Astrocyte of the hippocampus (primary cell): ENCODE data around the gene CALD1.

Experiments
- DNase-seq: peaks from one replicate; pipeline ENCODE4 v3.0.0; 2011; ENCODE audit warnings: low read depth, low spot score

Gene CALD1

GRCh38 chr7:134891696-134892678, 112.6 kb downstream of the CALD1 start:
- DNase-seq = peak; percentile 65

GRCh38 chr7:134892963-134893362, 113.5 kb downstream of the CALD1 start:
- DNase-seq = no peak

GRCh38 chr7:134893920-134894319, 114.5 kb downstream of the CALD1 start:
- DNase-seq = no peak

GRCh38 chr7:134894928-134895327, 115.5 kb downstream of the CALD1 start:
- no peak for DNase-seq

- no peak for DNase-seq
These were observed 116.6 kb downstream of the CALD1 start for GRCh38 chr7:134896073-134896472.

- DNase-seq = no peak
These were observed 118.5 kb downstream of the CALD1 start for GRCh38 chr7:134897936-134898335.

GRCh38 chr7:134899729-134900128, 120.3 kb downstream of the CALD1 start:
- DNase-seq = peak; percentile 51

GRCh38 chr7:134900166-134900982, 120.9 kb downstream of the CALD1 start:
- no peak for DNase-seq

- DNase-seq = no peak
These were observed 122.1 kb downstream of the CALD1 start for GRCh38 chr7:134901389-134902020.

- no peak for DNase-seq
These were observed 122.6 kb downstream of the CALD1 start for GRCh38 chr7:134902058-134902457.

GRCh38 chr7:134903073-134903790, 123.8 kb downstream of the CALD1 start:
- DNase-seq = peak; percentile 58

GRCh38 chr7:134905375-134905774, 125.9 kb downstream of the CALD1 start:
- peak; percentile 81 for DNase-seq

- no peak for DNase-seq
These were observed 127.6 kb downstream of the CALD1 start for GRCh38 chr7:134907000-134907399.

- peak; percentile 71 for DNase-seq
These were observed 128.2 kb downstream of the CALD1 start for GRCh38 chr7:134907639-134908038.

GRCh38 chr7:134908289-134908688, 128.9 kb downstream of the CALD1 start:
- no peak for DNase-seq

GRCh38 chr7:134910214-134910890, 130.9 kb downstream of the CALD1 start:
- no peak for DNase-seq

- no peak for DNase-seq
These were observed 131.5 kb downstream of the CALD1 start for GRCh38 chr7:134910968-134911367.

GRCh38 chr7:134916171-134916883, 136.9 kb downstream of the CALD1 start:
- DNase-seq = no peak

GRCh38 chr7:134919240-134919641, 139.8 kb downstream of the CALD1 start:
- DNase-seq = no peak
